ENCODE measurements around the gene TMEM18. TPM values are rescaled to one million over a fixed set of nuclear protein-coding genes. Genes with fewer than 3 reads are reported as not detected.

The TMEM18 gene
- total and polyA plus RNA-seq, 9 of the 15 experiments (the other 6 are each of a cell fraction or from before 2014, with no cell fraction given), result 12.8 to 55.9 (median 21.8) TPM

- TF ChIP-seq SMC3 (conservative IDR thresholded peaks at IDR 0.05; ENCODE audit: insufficient read depth, low read depth, low read length), result peak; percentile 60
- TF ChIP-seq L3MBTL2 (IDR thresholded peaks at IDR 0.05), result peak; percentile 96
- no peak for TF ChIP-seq SMARCB1 (IDR thresholded peaks at IDR 0.05; ENCODE audit: insufficient read length, low read depth)
- TF ChIP-seq PHF21A (IDR thresholded peaks at IDR 0.05; ENCODE audit: borderline replicate concordance, low read depth), result no peak
- TF ChIP-seq, protein P1, sequence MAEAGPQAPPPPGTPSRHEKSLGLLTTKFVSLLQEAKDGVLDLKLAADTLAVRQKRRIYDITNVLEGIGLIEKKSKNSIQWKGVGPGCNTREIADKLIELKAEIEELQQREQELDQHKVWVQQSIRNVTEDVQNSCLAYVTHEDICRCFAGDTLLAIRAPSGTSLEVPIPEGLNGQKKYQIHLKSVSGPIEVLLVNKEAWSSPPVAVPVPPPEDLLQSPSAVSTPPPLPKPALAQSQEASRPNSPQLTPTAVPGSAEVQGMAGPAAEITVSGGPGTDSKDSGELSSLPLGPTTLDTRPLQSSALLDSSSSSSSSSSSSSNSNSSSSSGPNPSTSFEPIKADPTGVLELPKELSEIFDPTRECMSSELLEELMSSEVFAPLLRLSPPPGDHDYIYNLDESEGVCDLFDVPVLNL (CRISPR knock-in tag; IDR thresholded peaks at IDR 0.05; ENCODE audit: low read depth), result 0 out of 2 replicates have a peak, but pooled peaks have one; percentile 23
- TF ChIP-seq CREB1 (IDR thresholded peaks at IDR 0.05), result no peak
- peak; percentile 23; the same call in 1 of the 2 replicates for TF ChIP-seq CREB1 (CRISPR knock-in tag; IDR thresholded peaks at IDR 0.05)
- 0 out of 4 replicates have a peak, but pooled peaks of 1 of the 2 experiments have one; percentile 21 for TF ChIP-seq MAZ (CRISPR knock-in tag; conservative IDR thresholded peaks at IDR 0.05 in 1 of 2, IDR thresholded peaks at IDR 0.05 in 1 of 2)
- TF ChIP-seq, protein P2, sequence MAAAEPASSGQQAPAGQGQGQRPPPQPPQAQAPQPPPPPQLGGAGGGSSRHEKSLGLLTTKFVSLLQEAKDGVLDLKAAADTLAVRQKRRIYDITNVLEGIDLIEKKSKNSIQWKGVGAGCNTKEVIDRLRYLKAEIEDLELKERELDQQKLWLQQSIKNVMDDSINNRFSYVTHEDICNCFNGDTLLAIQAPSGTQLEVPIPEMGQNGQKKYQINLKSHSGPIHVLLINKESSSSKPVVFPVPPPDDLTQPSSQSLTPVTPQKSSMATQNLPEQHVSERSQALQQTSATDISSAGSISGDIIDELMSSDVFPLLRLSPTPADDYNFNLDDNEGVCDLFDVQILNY (CRISPR knock-in tag; IDR thresholded peaks at IDR 0.05), result peak; percentile 58; the same call in 1 of the 2 replicates
- 0 out of 2 replicates have a peak, but pooled peaks have one; percentile 37 for TF ChIP-seq NR3C1 (CRISPR knock-in tag; IDR thresholded peaks at IDR 0.05)
- TF ChIP-seq ZNF318 (IDR thresholded peaks at IDR 0.05; ENCODE audit: borderline replicate concordance in 1 of 2, low read depth in 1 of 2), result no peak
Measured at GRCh38 chr2:636641-637405, 40.4 kb downstream of the TMEM18 start (continued).

Data from K562 (cell line).